ENCODE results near the gene OR6X1. TPM values are rescaled to one million over a fixed set of nuclear protein-coding genes. Genes with fewer than 3 reads are reported as not detected.
"Not testable (repeated sequence)": the region's sequence is repeated elsewhere in the genome, so short reads cannot be mapped to it uniquely, and the experiment has no call there.

OR6X1 gene
- total RNA-seq, 1 donor, result not detected

DNA sequence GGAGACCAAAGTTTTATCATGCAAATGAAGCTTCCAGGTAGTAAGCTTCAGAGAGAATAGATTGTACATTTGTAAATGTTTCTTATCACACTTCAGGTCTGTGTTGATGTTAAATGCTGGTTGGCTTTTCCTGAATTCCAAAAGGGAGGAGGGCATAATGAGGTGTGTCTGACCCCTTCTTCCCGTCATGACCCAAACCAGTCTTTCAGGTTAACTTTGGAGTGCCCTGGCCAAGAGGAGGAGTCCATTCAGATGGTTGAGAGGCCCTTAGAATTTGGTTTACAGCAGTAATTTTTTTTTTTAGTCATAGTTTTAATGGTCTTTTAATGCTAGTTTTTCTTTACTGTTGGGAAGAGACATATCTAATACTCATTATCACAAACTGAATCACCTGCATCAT, 2.5 kb downstream of the OR6X1 start:
- H3K4me3 ChIP-seq (ENCODE audit: insufficient read depth, low read length), result no peak overlapping the region
- H3K4me1 ChIP-seq (ENCODE audit: insufficient read depth, low read length), result no peaks in the 10 kb centered on the region
- H3K9me3 ChIP-seq (ENCODE audit: low read depth, low read length), result no peaks in the 10 kb centered on the region
- TF ChIP-seq, protein P1, sequence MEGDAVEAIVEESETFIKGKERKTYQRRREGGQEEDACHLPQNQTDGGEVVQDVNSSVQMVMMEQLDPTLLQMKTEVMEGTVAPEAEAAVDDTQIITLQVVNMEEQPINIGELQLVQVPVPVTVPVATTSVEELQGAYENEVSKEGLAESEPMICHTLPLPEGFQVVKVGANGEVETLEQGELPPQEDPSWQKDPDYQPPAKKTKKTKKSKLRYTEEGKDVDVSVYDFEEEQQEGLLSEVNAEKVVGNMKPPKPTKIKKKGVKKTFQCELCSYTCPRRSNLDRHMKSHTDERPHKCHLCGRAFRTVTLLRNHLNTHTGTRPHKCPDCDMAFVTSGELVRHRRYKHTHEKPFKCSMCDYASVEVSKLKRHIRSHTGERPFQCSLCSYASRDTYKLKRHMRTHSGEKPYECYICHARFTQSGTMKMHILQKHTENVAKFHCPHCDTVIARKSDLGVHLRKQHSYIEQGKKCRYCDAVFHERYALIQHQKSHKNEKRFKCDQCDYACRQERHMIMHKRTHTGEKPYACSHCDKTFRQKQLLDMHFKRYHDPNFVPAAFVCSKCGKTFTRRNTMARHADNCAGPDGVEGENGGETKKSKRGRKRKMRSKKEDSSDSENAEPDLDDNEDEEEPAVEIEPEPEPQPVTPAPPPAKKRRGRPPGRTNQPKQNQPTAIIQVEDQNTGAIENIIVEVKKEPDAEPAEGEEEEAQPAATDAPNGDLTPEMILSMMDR (IDR thresholded peaks at IDR 0.05; ENCODE audit: extremely low read depth, low read depth, low read length), result no peak
- H3K79me2 ChIP-seq (ENCODE audit: insufficient read depth, low read length), result no peaks in the 10 kb centered on the region
- H3K36me3 ChIP-seq (ENCODE audit: insufficient read depth, low read length), result no peaks in the 10 kb centered on the region
- no peak for DNase-seq (ENCODE audit: insufficient read length, low spot score, missing footprints)
- no peak overlapping the region for H3K4me2 ChIP-seq (ENCODE audit: insufficient read depth, low read length)
- no peaks in the 10 kb centered on the region for H3K27me3 ChIP-seq (ENCODE audit: insufficient read depth, low read length)
- no peaks in the 10 kb centered on the region for H4K20me1 ChIP-seq (ENCODE audit: insufficient read depth, low read length)
- no peak overlapping the region for H2AFZ ChIP-seq (ENCODE audit: low read length)
- no peak overlapping the region for H3K27ac ChIP-seq (ENCODE audit: low read depth, low read length)

DNA sequence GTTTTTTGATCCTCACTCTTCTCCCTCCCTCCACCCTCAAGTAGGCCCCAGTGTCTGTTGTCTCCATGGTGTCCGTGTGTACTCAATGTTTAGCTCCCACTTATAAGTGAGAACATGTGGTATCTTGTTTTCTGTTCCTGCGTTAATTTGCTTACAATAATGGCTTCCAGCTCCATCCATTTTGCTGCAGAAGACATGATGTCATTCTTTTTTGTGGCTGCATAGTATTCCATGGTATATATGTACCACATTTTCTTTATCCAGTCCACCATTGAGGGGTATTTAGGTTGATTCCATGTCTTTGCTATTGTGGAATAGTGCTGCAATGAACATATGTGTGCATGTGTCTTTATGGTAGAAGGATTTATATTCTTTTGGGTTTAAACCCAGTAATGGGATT, 6.0 kb downstream of the OR6X1 start:
- H3K4me3 ChIP-seq (ENCODE audit: insufficient read depth, low read length); H3K9me3 ChIP-seq (ENCODE audit: low read depth, low read length); H2AFZ ChIP-seq (ENCODE audit: low read length); H3K4me1 ChIP-seq (ENCODE audit: insufficient read depth, low read length); H3K4me2 ChIP-seq (ENCODE audit: insufficient read depth, low read length); H3K27ac ChIP-seq (ENCODE audit: low read depth, low read length); H3K27me3 ChIP-seq (ENCODE audit: insufficient read depth, low read length); H4K20me1 ChIP-seq (ENCODE audit: insufficient read depth, low read length); H3K79me2 ChIP-seq (ENCODE audit: insufficient read depth, low read length); DNase-seq (ENCODE audit: insufficient read length, low spot score, missing footprints); H3K36me3 ChIP-seq (ENCODE audit: insufficient read depth, low read length): not testable (repeated sequence)

DNA sequence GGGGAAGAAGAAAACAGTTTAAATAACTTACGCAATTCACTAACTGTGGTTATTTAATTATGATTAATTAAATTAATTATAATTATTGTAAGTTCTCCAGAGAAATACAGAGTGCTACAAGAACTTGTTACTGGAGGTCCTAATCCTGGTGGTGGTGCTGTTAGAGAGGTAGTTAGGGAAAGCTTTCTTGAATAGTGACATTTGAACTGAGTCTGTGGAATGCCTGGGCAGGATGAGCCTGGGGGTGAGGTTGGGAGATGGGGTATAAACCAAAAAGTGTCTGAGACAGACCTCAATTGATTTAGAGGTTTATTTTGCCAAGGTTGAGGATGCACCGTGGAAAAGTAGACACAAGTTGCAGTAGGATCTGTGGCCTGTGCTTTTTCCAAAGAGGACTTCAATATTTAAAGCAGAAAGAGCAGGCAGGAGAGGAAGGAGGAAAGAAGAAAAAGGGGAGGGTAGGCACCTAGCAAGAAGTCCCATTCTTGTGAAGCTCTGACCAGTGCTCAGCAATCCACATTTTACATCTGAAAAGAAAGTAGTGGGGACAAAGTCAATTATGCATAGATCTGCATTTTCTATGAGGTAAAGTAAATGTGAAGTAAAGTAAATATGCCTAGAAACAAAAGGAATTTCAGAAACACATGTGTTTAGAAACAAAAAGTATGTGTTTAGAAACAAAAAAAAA, 8.4 kb downstream of the OR6X1 start:
- Histone ChIP-seq H3K36me3 (ENCODE audit: insufficient read depth, low read length) (no peaks in the 10 kb centered on the region), H3K27me3 (ENCODE audit: insufficient read depth, low read length) (no peaks in the 10 kb centered on the region), H3K9me3 (ENCODE audit: low read depth, low read length) (no peaks in the 10 kb centered on the region), H3K4me2 (ENCODE audit: insufficient read depth, low read length) (no peak overlapping the region), H2AFZ (ENCODE audit: low read length) (no peak overlapping the region), H3K4me3 (ENCODE audit: insufficient read depth, low read length) (no peak overlapping the region), H4K20me1 (ENCODE audit: insufficient read depth, low read length) (no peaks in the 10 kb centered on the region), H3K79me2 (ENCODE audit: insufficient read depth, low read length) (peaks cover 11% of the 10 kb centered on the region), H3K27ac (ENCODE audit: low read depth, low read length) (no peak overlapping the region), H3K4me1 (ENCODE audit: insufficient read depth, low read length) (peaks cover 3% of the 10 kb centered on the region)
- no peak for DNase-seq (ENCODE audit: insufficient read length, low spot score, missing footprints)
- TF ChIP-seq, protein P1 (IDR thresholded peaks at IDR 0.05; ENCODE audit: extremely low read depth, low read depth, low read length), result no peak

DNA sequence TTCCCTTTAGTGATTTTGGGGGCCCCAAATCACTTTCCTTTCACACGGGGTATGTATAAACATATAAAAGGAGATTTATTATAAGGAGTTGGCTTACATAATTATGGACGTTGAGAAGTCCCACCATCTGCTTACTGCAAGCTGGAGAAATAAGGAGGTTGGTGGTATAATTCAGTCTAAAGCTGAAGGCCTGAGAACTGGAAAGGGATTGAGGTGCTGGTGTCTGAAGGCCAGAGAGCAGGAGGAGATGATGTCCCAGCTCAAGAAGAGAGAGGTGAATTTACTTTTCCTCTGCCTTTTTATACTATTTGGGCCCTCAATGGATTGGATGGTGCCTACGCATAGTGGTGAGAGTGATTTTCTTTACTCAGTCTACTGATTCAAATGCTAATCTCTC, 11.6 kb downstream of the OR6X1 start:
- Histone ChIP-seq H3K27ac (ENCODE audit: low read depth, low read length) (no peak overlapping the region), H2AFZ (ENCODE audit: low read length) (peak overlapping the region; percentile 100), H4K20me1 (ENCODE audit: insufficient read depth, low read length) (peaks cover 8% of the 10 kb centered on the region), H3K4me2 (ENCODE audit: insufficient read depth, low read length) (no peak overlapping the region), H3K9me3 (ENCODE audit: low read depth, low read length) (no peaks in the 10 kb centered on the region), H3K4me1 (ENCODE audit: insufficient read depth, low read length) (peaks cover 12% of the 10 kb centered on the region), H3K79me2 (ENCODE audit: insufficient read depth, low read length) (peaks cover 43% of the 10 kb centered on the region), H3K27me3 (ENCODE audit: insufficient read depth, low read length) (no peaks in the 10 kb centered on the region), H3K4me3 (ENCODE audit: insufficient read depth, low read length) (no peak overlapping the region), H3K36me3 (ENCODE audit: insufficient read depth, low read length) (peaks cover 2% of the 10 kb centered on the region)
- TF ChIP-seq, protein P1 (IDR thresholded peaks at IDR 0.05; ENCODE audit: extremely low read depth, low read depth, low read length), result no peak
- DNase-seq (ENCODE audit: insufficient read length, low spot score, missing footprints), result no peak
